ENCODE results near the gene LCN10. TPM values are rescaled to one million over a fixed set of nuclear protein-coding genes. Genes with fewer than 3 reads are reported as not detected.

Gene LCN10
- total and polyA plus RNA-seq, 9 of the 15 experiments (the other 6 are each of a cell fraction or from before 2014, with no cell fraction given), result 0.10 to 0.21 (median 0.14) TPM; not detected in 6

DNA sequence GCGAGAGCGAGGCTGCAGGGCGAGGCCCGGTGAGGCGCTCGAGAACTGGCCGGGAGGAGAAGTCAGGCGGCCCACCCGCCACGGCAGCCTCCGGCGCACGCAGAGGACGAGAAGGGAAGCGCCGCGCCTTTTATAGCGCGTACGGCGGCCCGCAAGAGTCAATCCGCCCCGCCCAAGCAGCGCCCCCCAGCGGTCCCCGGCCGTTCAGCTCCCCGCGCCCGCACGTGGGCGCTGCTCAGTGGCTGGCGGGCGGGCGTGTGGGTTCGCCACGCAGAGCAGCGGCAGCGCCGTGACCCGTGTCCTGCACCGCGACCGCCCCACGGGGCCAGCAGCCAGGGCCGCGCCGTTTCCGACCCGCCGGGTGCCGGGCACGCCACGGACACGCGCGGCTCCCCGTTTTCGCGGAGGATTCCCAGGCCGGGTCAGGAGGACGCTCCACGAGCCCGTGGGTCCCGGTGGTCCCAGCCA, 14.6 kb downstream of the LCN10 start (continued):
- TF ChIP-seq JUN (IDR thresholded peaks at IDR 0.05; ENCODE audit: borderline replicate concordance, low read depth, low read length) (peak; percentile 84; the same call in 1 of the 2 replicates), JUN (CRISPR knock-in tag; IDR thresholded peaks at IDR 0.05; ENCODE audit: borderline replicate concordance) (no peak; the same call in 1 of the 2 replicates), ZNF436 (CRISPR knock-in tag; IDR thresholded peaks at IDR 0.05) (no peak), ZBTB17 (CRISPR knock-in tag; IDR thresholded peaks at IDR 0.05) (peak; percentile 82; the same call in 1 of the 2 replicates), ZEB2 (IDR thresholded peaks at IDR 0.05) (no peak), BRD9 (IDR thresholded peaks at IDR 0.05; ENCODE audit: low read depth, partially characterized antibody) (no peak), RUNX1 (IDR thresholded peaks at IDR 0.05; ENCODE audit: low read depth) (no peak), ZNF121 (CRISPR knock-in tag; conservative IDR thresholded peaks at IDR 0.05) (peak; percentile 98), ZNF224 (CRISPR knock-in tag; IDR thresholded peaks at IDR 0.05) (no peak), ZNF41 (CRISPR knock-in tag; conservative IDR thresholded peaks at IDR 0.05) (no peak), PTTG1 (tag; IDR thresholded peaks at IDR 0.05; ENCODE audit: low read depth) (no peak), KAT8 (IDR thresholded peaks at IDR 0.05; ENCODE audit: low read depth) (no peak), ZNF217 (CRISPR knock-in tag; IDR thresholded peaks at IDR 0.05) (no peak), MAFK (IDR thresholded peaks at IDR 0.05; ENCODE audit: low read length) (no peak), FOXJ3 (CRISPR knock-in tag; IDR thresholded peaks at IDR 0.05) (no peak), ZNF507 (tag; conservative IDR thresholded peaks at IDR 0.05) (no peak), BHLHE40 (IDR thresholded peaks at IDR 0.05; ENCODE audit: low read length) (peak; percentile 93), ZNF830 (CRISPR knock-in tag; IDR thresholded peaks at IDR 0.05) (no peak), POLR2A (conservative IDR thresholded peaks at IDR 0.05) (peak; percentile 98), FOXK1 (CRISPR knock-in tag; IDR thresholded peaks at IDR 0.05; ENCODE audit: borderline replicate concordance) (no peak), ZNF699 (CRISPR knock-in tag; IDR thresholded peaks at IDR 0.05; ENCODE audit: insufficient replicate concordance) (no peak), ZNF146 (CRISPR knock-in tag; IDR thresholded peaks at IDR 0.05; ENCODE audit: unreplicated experiment) (no peak), RBM25 (IDR thresholded peaks at IDR 0.05; ENCODE audit: low read depth, low read length, severe bottlenecking) (no peak)
- TF ChIP-seq, protein P1, sequence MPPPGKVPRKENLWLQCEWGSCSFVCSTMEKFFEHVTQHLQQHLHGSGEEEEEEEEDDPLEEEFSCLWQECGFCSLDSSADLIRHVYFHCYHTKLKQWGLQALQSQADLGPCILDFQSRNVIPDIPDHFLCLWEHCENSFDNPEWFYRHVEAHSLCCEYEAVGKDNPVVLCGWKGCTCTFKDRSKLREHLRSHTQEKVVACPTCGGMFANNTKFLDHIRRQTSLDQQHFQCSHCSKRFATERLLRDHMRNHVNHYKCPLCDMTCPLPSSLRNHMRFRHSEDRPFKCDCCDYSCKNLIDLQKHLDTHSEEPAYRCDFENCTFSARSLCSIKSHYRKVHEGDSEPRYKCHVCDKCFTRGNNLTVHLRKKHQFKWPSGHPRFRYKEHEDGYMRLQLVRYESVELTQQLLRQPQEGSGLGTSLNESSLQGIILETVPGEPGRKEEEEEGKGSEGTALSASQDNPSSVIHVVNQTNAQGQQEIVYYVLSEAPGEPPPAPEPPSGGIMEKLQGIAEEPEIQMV (tag; conservative IDR thresholded peaks at IDR 0.05; ENCODE audit: low read depth), result peak; percentile 73
- TF ChIP-seq, protein P2, sequence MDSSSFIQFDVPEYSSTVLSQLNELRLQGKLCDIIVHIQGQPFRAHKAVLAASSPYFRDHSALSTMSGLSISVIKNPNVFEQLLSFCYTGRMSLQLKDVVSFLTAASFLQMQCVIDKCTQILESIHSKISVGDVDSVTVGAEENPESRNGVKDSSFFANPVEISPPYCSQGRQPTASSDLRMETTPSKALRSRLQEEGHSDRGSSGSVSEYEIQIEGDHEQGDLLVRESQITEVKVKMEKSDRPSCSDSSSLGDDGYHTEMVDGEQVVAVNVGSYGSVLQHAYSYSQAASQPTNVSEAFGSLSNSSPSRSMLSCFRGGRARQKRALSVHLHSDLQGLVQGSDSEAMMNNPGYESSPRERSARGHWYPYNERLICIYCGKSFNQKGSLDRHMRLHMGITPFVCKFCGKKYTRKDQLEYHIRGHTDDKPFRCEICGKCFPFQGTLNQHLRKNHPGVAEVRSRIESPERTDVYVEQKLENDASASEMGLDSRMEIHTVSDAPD (CRISPR knock-in tag; IDR thresholded peaks at IDR 0.05), result no peak
- TF ChIP-seq, protein P3, sequence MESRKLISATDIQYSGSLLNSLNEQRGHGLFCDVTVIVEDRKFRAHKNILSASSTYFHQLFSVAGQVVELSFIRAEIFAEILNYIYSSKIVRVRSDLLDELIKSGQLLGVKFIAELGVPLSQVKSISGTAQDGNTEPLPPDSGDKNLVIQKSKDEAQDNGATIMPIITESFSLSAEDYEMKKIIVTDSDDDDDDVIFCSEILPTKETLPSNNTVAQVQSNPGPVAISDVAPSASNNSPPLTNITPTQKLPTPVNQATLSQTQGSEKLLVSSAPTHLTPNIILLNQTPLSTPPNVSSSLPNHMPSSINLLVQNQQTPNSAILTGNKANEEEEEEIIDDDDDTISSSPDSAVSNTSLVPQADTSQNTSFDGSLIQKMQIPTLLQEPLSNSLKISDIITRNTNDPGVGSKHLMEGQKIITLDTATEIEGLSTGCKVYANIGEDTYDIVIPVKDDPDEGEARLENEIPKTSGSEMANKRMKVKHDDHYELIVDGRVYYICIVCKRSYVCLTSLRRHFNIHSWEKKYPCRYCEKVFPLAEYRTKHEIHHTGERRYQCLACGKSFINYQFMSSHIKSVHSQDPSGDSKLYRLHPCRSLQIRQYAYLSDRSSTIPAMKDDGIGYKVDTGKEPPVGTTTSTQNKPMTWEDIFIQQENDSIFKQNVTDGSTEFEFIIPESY (CRISPR knock-in tag; IDR thresholded peaks at IDR 0.05), result peak; percentile 92
- TF ChIP-seq, protein P4, sequence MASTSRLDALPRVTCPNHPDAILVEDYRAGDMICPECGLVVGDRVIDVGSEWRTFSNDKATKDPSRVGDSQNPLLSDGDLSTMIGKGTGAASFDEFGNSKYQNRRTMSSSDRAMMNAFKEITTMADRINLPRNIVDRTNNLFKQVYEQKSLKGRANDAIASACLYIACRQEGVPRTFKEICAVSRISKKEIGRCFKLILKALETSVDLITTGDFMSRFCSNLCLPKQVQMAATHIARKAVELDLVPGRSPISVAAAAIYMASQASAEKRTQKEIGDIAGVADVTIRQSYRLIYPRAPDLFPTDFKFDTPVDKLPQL (IDR thresholded peaks at IDR 0.05; ENCODE audit: extremely low read depth, insufficient read length), result peak; percentile 77
